Loucy (cell line): Measurements from ENCODE around the gene TOMM6.

Experiments used
- H2AFZ ChIP-seq: fragments of 200-600 bp; sonication (generic); 2 replicates; pipeline ENCODE4 v1.6.0; 2016; ENCODE audit warnings: antibody characterized with exemption, mild to moderate bottlenecking, low read length, moderate library complexity
- H3F3A ChIP-seq: fragments of 200-600 bp; 2 replicates; pipeline ENCODE4 v1.6.0; 2016; ENCODE audit warnings: antibody characterized with exemption, low read depth, mild to moderate bottlenecking
- H3K27me3 ChIP-seq: fragments of 200-600 bp; sonication (generic); 2 replicates; pipeline ENCODE4 v1.6.1; 2014; ENCODE audit warnings: low read length, mild to moderate bottlenecking; ENCODE audit not compliant: insufficient read depth, poor library complexity, severe bottlenecking
- H3K36me3 ChIP-seq: fragments of 200-600 bp; sonication (generic); 2 replicates; pipeline ENCODE4 v1.6.1; 2016; ENCODE audit warnings: low read length; ENCODE audit not compliant: insufficient read depth
- H3K4me1 ChIP-seq: fragments of 200-600 bp; sonication (generic); 2 replicates; pipeline ENCODE4 v1.5.1; 2014; ENCODE audit warnings: low read length, mild to moderate bottlenecking; ENCODE audit not compliant: insufficient read depth, poor library complexity, severe bottlenecking
- H3K4me2 ChIP-seq: fragments of 200-600 bp; sonication (generic); 2 replicates; pipeline ENCODE4 v1.6.0; 2014; ENCODE audit warnings: antibody characterized with exemption, low read length, low read depth, mild to moderate bottlenecking; ENCODE audit not compliant: poor library complexity, severe bottlenecking
- H3K4me3 ChIP-seq: fragments of 200-600 bp; sonication (generic); 2 replicates; pipeline ENCODE4 v1.5.1; 2014; ENCODE audit warnings: low read length, mild to moderate bottlenecking, mixed read lengths; ENCODE audit not compliant: poor library complexity, severe bottlenecking
- H3K79me2 ChIP-seq: fragments of 200-600 bp; sonication (generic); 2 replicates; pipeline ENCODE4 v1.6.1; 2014; ENCODE audit warnings: low read length; ENCODE audit not compliant: insufficient read depth
- H3K9ac ChIP-seq: fragments of 200-600 bp; sonication (generic); 2 replicates; pipeline ENCODE4 v1.6.0; 2014; ENCODE audit warnings: mild to moderate bottlenecking, low read depth, low read length, moderate library complexity; ENCODE audit not compliant: poor library complexity, severe bottlenecking
- H3K9me2 ChIP-seq: fragments of 200-600 bp; sonication (generic); replicated peaks from 2 replicates; pipeline ENCODE4 v1.6.1; 2016; ENCODE audit warnings: low read depth, low read length, mixed read lengths
- H3K9me3 ChIP-seq: fragments of 200-600 bp; sonication (generic); 2 replicates; pipeline ENCODE4 v1.6.1; 2014; ENCODE audit warnings: mild to moderate bottlenecking, antibody characterized with exemption, low read length, low read depth; ENCODE audit not compliant: insufficient read depth
- H4K20me1 ChIP-seq: fragments of 200-600 bp; sonication (generic); 2 replicates; pipeline ENCODE4 v1.6.0; 2014; ENCODE audit warnings: antibody characterized with exemption, low read length, mild to moderate bottlenecking; ENCODE audit not compliant: insufficient read depth, poor library complexity, severe bottlenecking
- CTCF ChIP-seq: fragments of 200-600 bp; sonication (generic); conservative IDR thresholded peaks from 2 replicates; pipeline ENCODE4 v1.5.1; 2014; ENCODE audit warnings: mild to moderate bottlenecking, antibody characterized with exemption, low read length
- EZH2phosphoT487 ChIP-seq: fragments of 200-600 bp; IDR thresholded peaks from 2 replicates; pipeline ENCODE4 v1.6.1; 2018; ENCODE audit warnings: antibody characterized with exemption, mild to moderate bottlenecking, moderate library complexity, borderline replicate concordance

TOMM6 gene

GRCh38 chr6:41813469-41813868 is 26.0 kb downstream of the TOMM6 start:
- TF ChIP-seq EZH2phosphoT487 (no peak), CTCF (no peak)

DNA sequence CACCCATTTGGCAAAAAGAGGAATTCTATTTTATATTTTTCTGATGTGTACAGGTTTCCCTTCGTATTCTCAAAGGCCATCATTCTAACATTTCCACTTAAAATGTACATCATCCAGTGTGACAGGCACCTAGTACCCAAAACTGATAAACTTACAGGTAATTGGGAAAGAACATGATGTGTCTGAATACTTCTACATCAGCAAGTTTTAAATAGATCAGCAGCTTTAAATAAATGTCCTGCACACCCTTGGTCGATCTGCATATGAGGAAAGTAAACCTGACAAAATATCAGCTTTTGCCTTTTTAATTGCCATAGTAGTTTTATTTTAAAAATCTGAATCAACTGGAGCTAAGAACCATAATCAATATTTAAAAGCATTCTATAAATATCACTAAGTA is 26.5 kb downstream of the TOMM6 start:
- no peaks in the 10 kb centered on the region for H3K27me3 ChIP-seq
- no peaks in the 10 kb centered on the region; the same call in 1 of the 2 replicates for H3K36me3 ChIP-seq
- H3K4me3 ChIP-seq, result no peak overlapping the region
- no peaks in the 10 kb centered on the region for H3K79me2 ChIP-seq
- H3K4me1 ChIP-seq, result no peaks in the 10 kb centered on the region
- no peaks in the 10 kb centered on the region for H3K9me2 ChIP-seq
- TF ChIP-seq CTCF (no peak), EZH2phosphoT487 (no peak)
- H3K9ac ChIP-seq, result no peak overlapping the region
- no peak overlapping the region for H3K4me2 ChIP-seq
- no peak overlapping the region for H2AFZ ChIP-seq
- H4K20me1 ChIP-seq, result no peaks in the 10 kb centered on the region
- H3K9me3 ChIP-seq, result no peaks in the 10 kb centered on the region
- no peaks in the 10 kb centered on the region for H3F3A ChIP-seq

More at GRCh38 chr6:41813469-41813868, 26.0 kb downstream of the TOMM6 start:
- H3K9me3 ChIP-seq, result no peaks in the 10 kb centered on the region
- no peak overlapping the region for H2AFZ ChIP-seq
- H3K9ac ChIP-seq, result no peak overlapping the region
- H3K4me1 ChIP-seq, result no peaks in the 10 kb centered on the region
- H3K79me2 ChIP-seq, result no peaks in the 10 kb centered on the region
- H4K20me1 ChIP-seq, result no peaks in the 10 kb centered on the region
- no peak overlapping the region for H3K4me3 ChIP-seq
- H3K9me2 ChIP-seq, result no peaks in the 10 kb centered on the region
- no peaks in the 10 kb centered on the region for H3F3A ChIP-seq
- H3K4me2 ChIP-seq, result no peak overlapping the region
- no peaks in the 10 kb centered on the region for H3K27me3 ChIP-seq
- H3K36me3 ChIP-seq, result no peaks in the 10 kb centered on the region; the same call in 1 of the 2 replicates

DNA sequence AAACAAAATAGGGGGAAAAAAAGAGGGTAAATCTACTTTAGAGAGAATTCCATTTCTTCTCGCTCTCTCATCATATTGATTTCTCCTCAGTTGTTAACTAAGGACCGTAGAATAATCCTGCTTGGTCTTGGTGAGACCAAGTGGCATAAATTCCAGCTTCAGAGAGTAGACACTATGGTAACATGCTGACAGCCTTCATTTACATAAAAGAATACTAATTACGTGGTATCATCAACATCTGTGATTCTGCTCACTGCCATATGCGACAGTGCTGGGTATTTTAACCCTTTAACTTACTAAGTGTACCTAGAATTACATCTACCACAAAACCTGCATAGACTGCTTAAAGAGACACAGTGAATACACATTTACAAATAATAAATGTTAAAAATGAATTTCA is 27.1 kb downstream of the TOMM6 start:
- Histone ChIP-seq H3K9me2 (no peaks in the 10 kb centered on the region), H3K36me3 (no peaks in the 10 kb centered on the region; the same call in 1 of the 2 replicates), H3K4me1 (no peaks in the 10 kb centered on the region), H3F3A (no peaks in the 10 kb centered on the region), H2AFZ (no peak overlapping the region), H4K20me1 (no peaks in the 10 kb centered on the region), H3K79me2 (no peaks in the 10 kb centered on the region), H3K9me3 (no peaks in the 10 kb centered on the region), H3K4me2 (no peak overlapping the region), H3K27me3 (no peaks in the 10 kb centered on the region), H3K4me3 (no peak overlapping the region), H3K9ac (no peak overlapping the region)
- TF ChIP-seq CTCF, result no peak
- TF ChIP-seq EZH2phosphoT487, result no peak
